IMR-90 (cell line): ENCODE results near the gene OR14I1.

ENCODE experiments used
- BHLHE40 ChIP-seq: fragments of 150-350 bp; IDR thresholded peaks from 2 replicates; pipeline ENCODE4 v1.6.1; 2016; ENCODE audit warnings: mild to moderate bottlenecking, low read depth, low read length
- CHD1 ChIP-seq: IDR thresholded peaks from 2 replicates; pipeline ENCODE4 v1.6.1; 2012; ENCODE audit warnings: low read depth, low read length, improper control_type of control experiment
- CTCF ChIP-seq: conservative IDR thresholded peaks from 2 replicates; pipeline ENCODE4 v1.5.1; 2012; ENCODE audit warnings: mild to moderate bottlenecking, low read depth, low read length, improper control_type of control experiment
- ELK1 ChIP-seq: fragments of 150-350 bp; IDR thresholded peaks from 2 replicates; pipeline ENCODE4 v1.6.1; 2016; ENCODE audit warnings: low read depth, mild to moderate bottlenecking, low read length, moderate library complexity, borderline replicate concordance
- FOS ChIP-seq: fragments of 150-350 bp; IDR thresholded peaks from 2 replicates; pipeline ENCODE4 v1.6.1; 2016; ENCODE audit warnings: low read depth, low read length
- MAFK ChIP-seq: IDR thresholded peaks from 2 replicates; pipeline ENCODE4 v1.6.1; 2012; ENCODE audit warnings: low read depth, low read length, improper control_type of control experiment
- MAZ ChIP-seq: IDR thresholded peaks from 2 replicates; pipeline ENCODE4 v1.6.1; 2012; ENCODE audit warnings: low read depth, mild to moderate bottlenecking, low read length, improper control_type of control experiment, moderate library complexity, borderline replicate concordance
- POLR2A ChIP-seq: IDR thresholded peaks from 2 replicates; pipeline ENCODE4 v1.6.1; 2012; ENCODE audit warnings: mild to moderate bottlenecking, low read depth, low read length
- RAD21 ChIP-seq: IDR thresholded peaks from 2 replicates; pipeline ENCODE4 v1.6.1; 2012; ENCODE audit warnings: low read length, improper control_type of control experiment
- RCOR1 ChIP-seq: IDR thresholded peaks from 2 replicates; pipeline ENCODE4 v1.6.1; 2012; ENCODE audit warnings: mild to moderate bottlenecking, low read length, improper control_type of control experiment; ENCODE audit not compliant: insufficient replicate concordance
- RFX5 ChIP-seq: IDR thresholded peaks from 2 replicates; pipeline ENCODE4 v1.8.0; 2012; ENCODE audit warnings: low read depth, mild to moderate bottlenecking, low read length, moderate library complexity
- SMC3 ChIP-seq: fragments of 150-350 bp; IDR thresholded peaks from 2 replicates; pipeline ENCODE4 v1.6.1; 2016; ENCODE audit warnings: low read depth, mild to moderate bottlenecking, antibody characterized with exemption, low read length, moderate library complexity
- USF2 ChIP-seq: fragments of 150-350 bp; IDR thresholded peaks from 2 replicates; pipeline ENCODE4 v1.6.1; 2017; ENCODE audit warnings: mild to moderate bottlenecking, antibody characterized with exemption, low read length, low read depth

DNA sequence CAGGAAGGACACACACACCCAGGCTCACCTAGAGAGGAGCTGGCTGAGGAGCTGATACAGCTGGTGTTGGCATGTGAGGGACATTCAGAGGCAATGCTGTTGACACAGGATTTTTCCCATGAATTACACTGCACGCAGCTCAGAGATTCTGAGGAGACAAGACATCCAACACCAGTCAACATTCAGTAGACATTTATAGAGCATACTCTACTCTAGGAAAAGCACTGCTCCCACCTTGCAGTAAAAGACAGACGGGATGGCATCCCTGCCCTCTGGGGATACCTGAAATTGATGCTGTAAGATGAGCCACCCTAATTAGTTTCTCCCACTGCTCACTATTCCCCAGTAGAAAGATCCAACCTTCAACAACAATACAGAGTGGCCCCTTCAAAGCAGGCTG lies 47.9 kb upstream of the OR14I1 start:
- TF ChIP-seq CTCF (no peak), POLR2A (no peak), ELK1 (no peak), USF2 (no peak), BHLHE40 (no peak), FOS (no peak), CHD1 (no peak), MAFK (no peak), RCOR1 (no peak), SMC3 (no peak), MAZ (no peak), RFX5 (no peak), RAD21 (no peak)
